GM12878 (cell line): ENCODE measurements around the gene RGP1. TPM values are rescaled to one million over a fixed set of nuclear protein-coding genes. Genes with fewer than 3 reads are reported as not detected.

Source experiments
- GABPA ChIP-seq: IDR thresholded peaks from 2 replicates; pipeline ENCODE4 v1.6.1; 2014; ENCODE audit warnings: antibody characterized with exemption, low read depth, mild to moderate bottlenecking, inconsistent platforms
- HDGF ChIP-seq: fragments of 450-650 bp; IDR thresholded peaks from 2 replicates; pipeline ENCODE4 v1.6.1; 2016; ENCODE audit warnings: antibody characterized with exemption
- HSF1 ChIP-seq: fragments of 150-350 bp; IDR thresholded peaks from 2 replicates; pipeline ENCODE4 v1.6.1; 2014; ENCODE audit warnings: mild to moderate bottlenecking, low read depth, low read length
- IRF4 ChIP-seq: IDR thresholded peaks from 2 replicates; pipeline ENCODE4 v1.6.1; 2011; ENCODE audit warnings: low read depth, low read length
- IRF5 ChIP-seq: fragments of 450-650 bp; IDR thresholded peaks from 2 replicates; pipeline ENCODE4 v1.6.1; 2017; ENCODE audit warnings: borderline replicate concordance
- JUNB ChIP-seq: IDR thresholded peaks from 2 replicates; pipeline ENCODE4 v1.6.1; 2016; ENCODE audit warnings: antibody characterized with exemption, mild to moderate bottlenecking
- MEF2B ChIP-seq: fragments of 450-650 bp; IDR thresholded peaks from 2 replicates; pipeline ENCODE4 v1.6.1; 2018; ENCODE audit warnings: mild to moderate bottlenecking, moderate library complexity; ENCODE audit not compliant: partially characterized antibody, poor library complexity, severe bottlenecking
- MTA3 ChIP-seq: IDR thresholded peaks from 2 replicates; pipeline ENCODE4 v1.6.1; 2012; ENCODE audit warnings: low read length, inconsistent platforms, borderline replicate concordance
- NFYB ChIP-seq: IDR thresholded peaks from 2 replicates; pipeline ENCODE4 v1.6.1; 2011; ENCODE audit warnings: low read depth, mild to moderate bottlenecking, low read length, improper control_type of control experiment, moderate library complexity; ENCODE audit not compliant: insufficient read depth
- POLR2AphosphoS2 ChIP-seq: IDR thresholded peaks from 2 replicates; pipeline ENCODE4 v1.6.1; 2011; ENCODE audit warnings: low read depth, mild to moderate bottlenecking, low read length, improper control_type of control experiment, moderate library complexity
- RAD21 ChIP-seq: IDR thresholded peaks from 2 replicates; pipeline ENCODE4 v1.6.1; 2011; ENCODE audit warnings: mild to moderate bottlenecking, low read depth, low read length, moderate library complexity; ENCODE audit not compliant: insufficient read depth
- RBBP5 ChIP-seq: fragments of 200-600 bp; sonication (generic); conservative IDR thresholded peaks from 2 replicates; pipeline ENCODE4 v1.6.1; 2016
- RELA ChIP-seq: fragments of 450-650 bp; IDR thresholded peaks from 2 replicates; pipeline ENCODE4 v1.8.0; 2014; ENCODE audit warnings: borderline replicate concordance; ENCODE audit not compliant: partially characterized antibody
- RELB ChIP-seq: fragments of 450-650 bp; IDR thresholded peaks from 2 replicates; pipeline ENCODE4 v1.6.1; 2017; ENCODE audit warnings: low read depth, mild to moderate bottlenecking, moderate library complexity
- RFX5 ChIP-seq: IDR thresholded peaks from 2 replicates; pipeline ENCODE4 v1.6.1; 2011; ENCODE audit warnings: low read depth, low read length, improper control_type of control experiment
- SKIL ChIP-seq: fragments of 450-650 bp; IDR thresholded peaks from 2 replicates; pipeline ENCODE4 v1.6.1; 2017; ENCODE audit warnings: mild to moderate bottlenecking, low read depth, inconsistent platforms; ENCODE audit not compliant: poor library complexity, severe bottlenecking
- SPI1 ChIP-seq: IDR thresholded peaks from 2 replicates; pipeline ENCODE4 v1.6.1; 2011; ENCODE audit warnings: low read depth, mild to moderate bottlenecking, low read length, moderate library complexity, borderline replicate concordance; ENCODE audit not compliant: insufficient read depth
- TAF1 ChIP-seq: IDR thresholded peaks from 2 replicates; pipeline ENCODE4 v1.6.1; 2011; ENCODE audit warnings: mild to moderate bottlenecking, low read depth, low read length, borderline replicate concordance
- TCF12 ChIP-seq: IDR thresholded peaks from 2 replicates; pipeline ENCODE4 v1.6.1; 2011; ENCODE audit warnings: low read depth, mild to moderate bottlenecking, low read length
- ZNF207 ChIP-seq: fragments of 450-650 bp; IDR thresholded peaks from 2 replicates; pipeline ENCODE4 v1.6.1; 2014; ENCODE audit warnings: antibody characterized with exemption, mild to moderate bottlenecking, borderline replicate concordance
- ZNF217 ChIP-seq: fragments of 450-650 bp; IDR thresholded peaks from 2 replicates; pipeline ENCODE4 v1.6.1; 2017; ENCODE audit warnings: antibody characterized with exemption, mild to moderate bottlenecking
- polyA plus RNA-seq, 11 experiments: library from polyadenylated mRNA; depleted of rRNA in 4 of 11; unstranded in 6 of 11; stranded (reverse) in 5 of 11; fragments of >200 nt; fragmentation: Nextera tagmentation in 4 of 11; fragmentation: Illumina TruSeq in 1 of 11; extraction: Ambion mirVana in 4 of 11; extraction: Trizol in 1 of 11; gene quantifications; 1 replicate in 1 of 11; 2 replicates in 10 of 11; pipeline versions ENCODE4 v1.2.1 to v1.2.3, GENCODE V29; 2011 to 2016; ENCODE audit warnings: inconsistent platforms in 2 of 11, missing spikeins in 2 of 11, low read depth in 1 of 11
- total RNA-seq, 4 experiments: library from RNA; depleted of rRNA in 3 of 4; stranded (reverse); fragments of >200 nt in 3 of 4; fragmentation: Illumina TruSeq in 1 of 4; extraction: Trizol in 1 of 4; gene quantifications; 2 replicates each; pipeline versions ENCODE4 v1.2.1 to v1.2.3, GENCODE V29; 2013 to 2021

RGP1 gene
- total and polyA plus RNA-seq, 10 of the 15 experiments (the other 5 are each of a cell fraction or from before 2014, with no cell fraction given) = 0.44 to 14.9 (median 7.4) TPM

- 0 out of 2 replicates have a peak, but pooled peaks have one; percentile 35 for TF ChIP-seq RFX5
- TF ChIP-seq POLR2AphosphoS2 = no peak; the same call in 1 of the 2 replicates
- no peak for TF ChIP-seq JUNB
- TF ChIP-seq IRF5 = no peak
- TF ChIP-seq SKIL = no peak
- TF ChIP-seq MTA3 = 0 out of 2 replicates have a peak, but pooled peaks have one; percentile 3
- no peak for TF ChIP-seq RELB
- TF ChIP-seq SPI1 = peak; percentile 86
- TF ChIP-seq NFYB = no peak
- TF ChIP-seq ZNF207 = no peak
- 0 out of 2 replicates have a peak, but pooled peaks have one; percentile 55 for TF ChIP-seq TAF1
- no peak for TF ChIP-seq MEF2B
- TF ChIP-seq RELA = peak; percentile 16
- TF ChIP-seq GABPA = 0 out of 2 replicates have a peak, but pooled peaks have one; percentile 24
- TF ChIP-seq IRF4 = no peak
- TF ChIP-seq HDGF = peak; percentile 96
- 0 out of 2 replicates have a peak, but pooled peaks have one; percentile 14 for TF ChIP-seq ZNF217
- TF ChIP-seq RBBP5 = no peak
- TF ChIP-seq TCF12 = peak; percentile 90
- no peak for TF ChIP-seq HSF1
- peak; percentile 59 for TF ChIP-seq RAD21
Observed at GRCh38 chr9:35756275-35757225, 7.5 kb downstream of the RGP1 start (continued).
